Astrocyte of the cerebellum (primary cell): Measurements from ENCODE around the gene TREX2.

ENCODE experiments used
- DNase-seq: peaks from one replicate; pipeline ENCODE4 v3.0.0-alpha.2; 2011; ENCODE audit warnings: low read depth
- H3K4me3 ChIP-seq: 2 replicates; pipeline ENCODE4 v1.5.1; 2011; ENCODE audit warnings: mild to moderate bottlenecking, low read depth, low read length, moderate library complexity
- CTCF ChIP-seq: IDR thresholded peaks from 2 replicates; pipeline ENCODE4 v1.5.1; 2012; ENCODE audit warnings: low read length, low read depth, moderate library complexity, mild to moderate bottlenecking; ENCODE audit errors: missing control alignments
- in situ Hi-C: cut with HindIII; loops from 2 replicates; pipeline ENCODE4 v1.10.0; 2017; ENCODE audit warnings: low sequenced_read_pairs

Gene TREX2

GRCh38 chrX:153441296-153441695 lies 4.6 kb downstream of the TREX2 start:
- TF ChIP-seq CTCF = no peak
- in situ Hi-C loops = no loop called here
- no peak overlapping the region for H3K4me3 ChIP-seq
- no peak for DNase-seq

- no peak for DNase-seq
- in situ Hi-C loops = no loop called here
- no peak overlapping the region for H3K4me3 ChIP-seq
Measured at GRCh38 chrX:153440556-153441135, 5.2 kb downstream of the TREX2 start.

GRCh38 chrX:153439977-153440376 lies 5.9 kb downstream of the TREX2 start:
- no peak for TF ChIP-seq CTCF
- no peak overlapping the region for H3K4me3 ChIP-seq
- in situ Hi-C loops = no loop called here
- no peak for DNase-seq

More at GRCh38 chrX:153440556-153441135, 5.2 kb downstream of the TREX2 start:
- no peak for TF ChIP-seq CTCF

GRCh38 chrX:153438532-153438931 lies 7.3 kb downstream of the TREX2 start:
- DNase-seq = no peak
- peak; percentile 45 for TF ChIP-seq CTCF
- in situ Hi-C loops = no loop called here
- H3K4me3 ChIP-seq = no peak overlapping the region

- in situ Hi-C loops = no loop called here
- no peak for TF ChIP-seq CTCF
- no peak for DNase-seq
- no peak overlapping the region for H3K4me3 ChIP-seq
Measured at GRCh38 chrX:153435845-153436244, 10.0 kb downstream of the TREX2 start.

- DNase-seq = no peak
- H3K4me3 ChIP-seq = no peak overlapping the region
- in situ Hi-C loops = no loop called here
- TF ChIP-seq CTCF = no peak
Measured at GRCh38 chrX:153434801-153435200, 11.1 kb downstream of the TREX2 start.
